HL-60/S4 (cell line): ENCODE data around the gene GUK1.
"Not testable (repeated sequence)": the region's sequence is repeated elsewhere in the genome, so short reads cannot be mapped to it uniquely, and the experiment has no call there.

Source experiments
- in situ Hi-C: fragments of 300-500 bp; cut with MboI; formaldehyde crosslinking; loops from 2 replicates; pipeline ENCODE4 v1.14.3; 2022; ENCODE audit warnings: low sequenced_read_pairs

The GUK1 gene

GRCh38 chr1:228161362-228161761, 21.3 kb downstream of the GUK1 start:
- in situ Hi-C loops = no loop called here

- in situ Hi-C loops = no loop called here
These were observed 21.8 kb downstream of the GUK1 start for GRCh38 chr1:228161866-228162265.

GRCh38 chr1:228162286-228163006, 22.4 kb downstream of the GUK1 start:
- in situ Hi-C loops = no loop called here

DNA sequence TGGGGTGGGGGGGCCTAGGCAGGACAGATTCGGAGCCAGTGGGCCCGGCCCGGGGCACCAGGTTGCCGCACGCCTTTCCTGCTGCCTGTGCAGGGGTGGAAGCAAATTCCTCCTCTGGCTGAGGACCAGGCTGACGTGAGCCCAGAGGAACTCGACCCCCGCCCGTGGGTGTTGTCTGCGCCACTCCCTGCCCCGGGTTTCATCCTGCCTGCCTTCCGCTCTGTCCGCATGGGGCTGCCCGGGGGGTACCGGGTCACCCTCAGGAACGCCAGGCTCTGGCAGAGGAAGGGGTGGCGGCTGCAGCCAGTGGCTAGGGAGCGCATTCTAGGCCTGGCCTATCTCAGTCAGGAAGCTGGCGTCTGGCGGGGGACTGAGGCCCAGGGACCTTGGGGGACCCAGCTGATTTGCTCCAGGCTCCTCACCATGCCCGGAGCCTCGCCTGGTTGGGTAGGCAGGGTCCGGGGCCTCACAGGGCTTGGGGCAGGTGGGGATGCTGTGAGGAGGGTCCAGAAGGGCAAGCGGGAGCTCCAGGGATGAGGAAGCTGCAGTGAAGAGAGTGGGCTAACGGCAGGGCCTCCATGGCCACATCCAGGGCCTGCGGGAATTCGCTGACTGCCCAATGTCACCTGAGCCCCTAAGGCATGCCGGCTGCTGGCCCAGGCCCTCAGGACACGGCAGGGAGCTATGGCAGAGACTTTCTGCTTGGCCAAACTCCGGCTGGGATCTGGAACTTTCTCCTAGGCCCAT, 23.1 kb downstream of the GUK1 start:
- in situ Hi-C loops = no loop called here

DNA sequence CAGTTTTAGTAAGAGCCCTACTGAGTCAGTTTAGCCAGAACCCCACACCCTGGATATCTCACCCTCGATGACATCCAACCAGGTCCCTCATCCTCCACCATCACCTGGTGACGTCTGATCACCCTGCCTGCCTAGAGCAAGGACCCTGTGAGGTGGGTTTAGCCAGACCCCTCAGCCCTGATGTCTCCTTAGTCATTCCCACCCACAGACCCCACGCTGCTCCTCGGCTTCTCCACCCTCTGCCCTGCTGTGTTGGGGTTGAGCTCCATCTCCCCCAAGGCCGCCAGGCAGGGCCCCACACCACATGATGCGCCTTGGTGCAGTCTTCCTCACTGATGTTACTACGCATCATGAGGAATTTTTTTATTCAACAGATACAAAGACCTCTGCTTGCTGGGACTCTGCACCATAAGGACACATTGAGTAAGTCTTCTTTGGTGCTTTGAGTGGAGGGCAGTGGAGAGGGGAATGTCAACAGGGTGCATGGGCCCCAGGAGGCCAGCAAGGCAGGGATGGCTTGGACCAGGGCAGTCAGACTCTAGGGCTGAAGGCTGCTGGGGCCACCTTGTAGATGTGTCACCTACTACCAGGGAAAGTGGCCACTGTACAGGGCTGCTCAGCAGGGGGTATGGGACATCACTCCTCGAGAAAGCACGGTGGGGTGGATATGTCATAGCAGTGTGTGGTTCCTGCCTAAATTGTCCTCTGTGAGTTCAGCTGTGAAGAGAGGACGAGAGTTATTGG, 23.9 kb downstream of the GUK1 start:
- in situ Hi-C loops = no loop called here

DNA sequence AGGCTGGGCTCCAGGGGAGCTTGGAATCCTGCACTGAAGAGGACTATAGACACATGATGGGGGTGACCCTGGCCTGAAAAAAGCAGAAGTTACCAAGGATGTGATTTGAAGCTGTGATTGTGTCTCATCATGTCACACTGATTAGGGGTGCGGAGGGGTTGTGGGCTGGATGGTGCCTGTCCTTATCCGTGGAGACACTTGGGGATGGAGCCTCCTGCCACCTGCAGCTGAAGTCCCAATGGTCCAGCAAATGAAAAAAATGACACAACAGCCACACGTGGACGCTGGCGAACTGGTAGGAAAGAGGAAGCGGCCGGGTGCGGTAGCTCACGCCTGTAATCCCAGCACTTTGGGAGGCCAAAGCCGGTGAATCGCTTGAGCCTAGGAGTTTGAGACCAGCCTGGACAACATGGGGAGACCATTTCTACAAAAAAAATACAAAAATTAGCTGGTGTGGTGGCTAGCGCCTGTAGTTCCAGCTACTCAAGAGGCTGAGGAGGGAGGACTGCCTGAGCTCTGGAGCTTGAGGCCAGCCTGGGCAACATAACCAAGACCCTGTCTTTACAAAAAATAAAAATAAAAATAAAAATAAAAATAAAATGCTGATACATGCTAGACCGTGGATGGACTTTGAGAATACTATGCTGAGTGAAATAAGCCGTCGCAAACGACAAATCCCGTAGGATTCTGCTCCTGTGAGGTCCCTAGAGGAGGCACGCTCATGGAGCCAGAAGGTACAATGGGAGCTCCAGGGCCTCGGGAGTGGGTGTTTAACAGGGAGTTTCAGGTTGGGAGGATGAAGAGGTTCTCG, 24.7 kb downstream of the GUK1 start:
- in situ Hi-C loops = no loop called here

DNA sequence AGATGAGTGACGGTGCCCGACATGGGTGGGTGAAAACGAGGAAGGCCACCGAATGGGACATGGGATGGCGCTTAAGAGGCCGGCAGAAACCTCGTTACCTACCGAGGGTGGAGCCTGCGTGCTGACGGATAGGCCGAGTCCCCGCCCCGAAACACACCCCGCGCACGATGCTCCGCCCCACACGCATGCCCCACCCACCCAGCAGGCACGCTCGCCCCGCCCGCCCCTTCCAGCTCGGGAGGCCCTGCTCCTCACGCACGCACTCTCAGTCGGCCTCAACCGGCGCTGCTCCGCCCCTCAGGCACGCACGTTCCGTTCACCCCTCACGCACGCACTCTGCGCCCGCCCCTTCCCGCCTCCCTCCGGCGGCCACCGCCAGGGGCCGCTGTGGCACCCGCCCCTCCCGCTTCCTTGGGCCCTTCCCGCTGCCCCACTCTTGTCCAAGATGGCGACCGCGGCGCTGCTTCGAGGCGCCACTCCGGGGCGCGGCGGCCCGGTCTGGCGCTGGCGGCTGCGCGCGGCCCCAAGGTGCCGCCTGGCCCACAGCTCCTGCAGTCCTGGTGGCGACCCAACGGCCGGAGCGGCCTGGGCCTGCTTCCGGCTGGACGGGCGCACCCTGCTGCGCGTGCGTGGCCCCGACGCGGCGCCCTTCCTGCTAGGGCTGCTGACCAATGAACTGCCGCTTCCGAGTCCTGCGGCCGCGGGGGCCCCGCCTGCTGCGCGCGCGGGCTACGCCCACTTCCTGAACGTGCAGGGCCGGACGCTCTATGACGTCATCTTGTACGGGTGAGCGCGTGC, 25.5 kb downstream of the GUK1 start, which contains the start of gene IBA57:
Gene IBA57, plus strand, starts transcription at position 433 of the 798 bp plus-strand sequence. Its CDS starts 13 bp downstream, at position 446.
- in situ Hi-C loops = no loop called here

GRCh38 chr1:228166170-228166936, 26.3 kb downstream of the GUK1 start:
- in situ Hi-C loops = no loop called here

DNA sequence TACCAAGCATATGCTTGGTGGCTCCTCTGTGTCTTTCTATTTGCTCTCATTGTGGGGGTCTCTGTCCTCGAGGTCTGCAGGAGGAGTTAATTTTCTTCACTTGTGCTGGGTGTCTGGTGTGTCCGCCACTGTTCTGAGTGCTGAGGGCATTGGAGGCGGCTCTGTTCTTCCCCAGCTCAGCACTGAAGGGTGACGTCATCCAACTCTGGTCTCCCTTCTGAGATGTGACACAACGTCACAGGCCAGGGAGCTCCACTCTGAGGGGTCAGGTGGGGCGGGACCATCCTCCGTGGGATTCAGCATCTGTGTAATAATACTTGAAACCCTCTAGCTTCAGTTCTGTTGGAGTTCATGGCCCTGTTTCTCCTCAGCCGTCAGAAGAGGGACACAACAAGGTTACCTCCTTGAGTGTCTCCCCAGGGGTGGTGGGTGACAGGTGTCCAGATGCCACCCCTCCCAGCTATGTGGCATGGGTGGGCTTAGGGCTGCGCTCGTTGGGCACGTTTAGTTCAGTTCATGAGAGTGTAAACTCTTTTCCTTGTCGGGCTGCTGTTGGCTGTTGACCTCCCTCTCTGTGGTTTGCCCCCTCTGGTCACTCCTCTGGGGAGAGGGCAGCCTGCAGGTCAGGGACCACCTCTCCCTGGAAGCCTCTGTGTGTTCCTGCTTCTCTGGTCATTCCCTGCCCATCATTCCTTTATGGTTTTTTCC, 28.6 kb downstream of the GUK1 start:
- in situ Hi-C loops = no loop called here

DNA sequence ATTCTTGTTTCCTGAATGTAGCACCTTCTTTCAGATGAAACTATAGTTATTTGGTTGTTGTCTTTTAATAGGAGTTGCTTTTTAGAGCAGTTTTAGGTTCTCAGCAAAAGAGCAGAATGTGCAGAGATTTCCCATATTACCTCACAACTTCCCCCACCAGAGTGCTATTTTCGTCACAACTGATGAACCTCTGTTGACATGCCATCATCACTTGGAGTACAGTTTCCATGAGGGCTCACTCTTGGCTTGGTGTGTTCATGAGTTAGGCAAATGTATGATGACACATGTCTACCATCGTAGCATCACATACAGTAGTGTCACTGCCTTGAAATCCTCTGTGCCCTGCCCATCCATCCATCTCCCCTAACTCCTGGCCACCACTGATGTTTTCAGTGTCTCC, 29.3 kb downstream of the GUK1 start:
- in situ Hi-C loops = no loop called here

- in situ Hi-C loops = no loop called here
These were observed 30.6 kb downstream of the GUK1 start for GRCh38 chr1:228170666-228171065.

DNA sequence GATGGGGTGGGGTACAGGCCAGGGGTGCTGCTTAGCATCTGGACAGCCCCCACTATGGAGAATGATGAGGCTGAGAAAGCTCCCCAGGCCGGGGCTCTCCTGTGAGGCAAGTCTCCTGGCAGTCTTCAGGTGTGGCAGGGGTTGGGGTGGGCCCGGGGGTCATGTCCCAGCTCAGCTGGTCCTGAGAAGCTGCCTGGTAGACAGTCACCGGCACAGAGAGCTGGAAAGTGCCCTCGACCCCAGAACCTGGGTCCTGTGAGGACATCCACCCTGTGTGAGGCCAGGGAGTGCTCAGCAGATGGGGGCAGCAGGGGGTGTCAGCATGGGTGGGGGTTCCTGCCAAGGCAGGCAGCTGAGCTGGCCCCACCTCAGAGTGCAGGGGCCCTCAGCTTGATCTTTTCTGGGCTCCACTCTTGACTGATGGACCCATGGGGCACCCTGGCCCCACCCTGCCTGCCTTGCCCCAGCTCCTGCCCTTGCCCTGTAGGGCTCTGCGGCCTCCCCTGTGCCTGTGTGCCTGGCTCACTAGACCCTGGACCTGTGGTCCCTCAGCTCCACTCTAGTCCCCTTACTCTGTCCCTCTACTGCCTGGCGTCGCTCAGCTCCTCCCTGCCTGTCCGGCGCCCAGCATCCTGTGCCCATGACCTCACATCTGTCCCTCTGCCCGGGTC, 31.3 kb downstream of the GUK1 start:
- in situ Hi-C loops = no loop called here

DNA sequence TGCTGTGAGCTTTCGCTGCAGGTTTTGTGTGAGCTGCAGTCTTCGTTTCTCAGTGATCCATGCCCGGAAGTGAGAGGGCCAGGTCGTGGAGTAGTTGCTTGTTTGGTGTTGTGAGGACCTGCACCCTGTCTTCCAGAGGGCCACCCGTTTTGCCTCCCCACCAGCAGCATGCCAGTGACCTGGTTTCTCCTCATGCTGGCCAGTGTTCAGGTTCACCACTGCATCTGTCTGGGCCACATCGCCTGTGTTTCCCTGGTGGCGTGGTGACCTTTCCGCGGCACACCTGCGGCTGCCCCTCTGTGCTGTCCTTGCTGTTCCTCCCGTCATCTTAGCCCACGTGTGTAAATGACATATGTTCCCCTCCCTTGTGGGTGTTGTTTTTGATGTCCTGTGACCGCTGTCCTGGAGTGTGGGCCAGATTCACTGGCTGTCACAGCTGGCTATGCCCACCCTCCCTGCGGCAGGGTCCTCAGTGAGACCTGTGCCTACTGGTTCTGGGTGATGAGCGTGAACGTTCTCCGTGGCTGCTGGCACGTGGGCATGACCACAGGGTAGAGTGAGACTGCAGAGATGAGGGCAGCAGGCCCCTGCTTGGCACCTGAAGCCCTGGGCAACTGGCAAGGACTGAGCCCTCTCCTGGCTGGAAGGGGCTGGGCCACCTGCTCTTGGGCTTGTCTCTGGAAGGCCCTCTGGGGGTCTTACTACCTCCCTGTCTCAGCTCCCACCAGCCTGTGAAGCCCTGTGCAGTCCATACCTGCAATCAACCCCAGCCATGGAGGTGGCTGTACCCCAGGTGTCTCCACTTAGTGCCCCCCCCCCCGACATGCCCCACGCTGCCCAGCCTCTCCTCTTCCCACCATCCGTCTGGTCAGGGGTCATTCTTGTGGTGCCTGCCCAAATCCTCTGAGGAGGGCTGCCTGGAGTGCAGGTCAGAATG, 32.8 kb downstream of the GUK1 start:
- in situ Hi-C loops = no loop called here

DNA sequence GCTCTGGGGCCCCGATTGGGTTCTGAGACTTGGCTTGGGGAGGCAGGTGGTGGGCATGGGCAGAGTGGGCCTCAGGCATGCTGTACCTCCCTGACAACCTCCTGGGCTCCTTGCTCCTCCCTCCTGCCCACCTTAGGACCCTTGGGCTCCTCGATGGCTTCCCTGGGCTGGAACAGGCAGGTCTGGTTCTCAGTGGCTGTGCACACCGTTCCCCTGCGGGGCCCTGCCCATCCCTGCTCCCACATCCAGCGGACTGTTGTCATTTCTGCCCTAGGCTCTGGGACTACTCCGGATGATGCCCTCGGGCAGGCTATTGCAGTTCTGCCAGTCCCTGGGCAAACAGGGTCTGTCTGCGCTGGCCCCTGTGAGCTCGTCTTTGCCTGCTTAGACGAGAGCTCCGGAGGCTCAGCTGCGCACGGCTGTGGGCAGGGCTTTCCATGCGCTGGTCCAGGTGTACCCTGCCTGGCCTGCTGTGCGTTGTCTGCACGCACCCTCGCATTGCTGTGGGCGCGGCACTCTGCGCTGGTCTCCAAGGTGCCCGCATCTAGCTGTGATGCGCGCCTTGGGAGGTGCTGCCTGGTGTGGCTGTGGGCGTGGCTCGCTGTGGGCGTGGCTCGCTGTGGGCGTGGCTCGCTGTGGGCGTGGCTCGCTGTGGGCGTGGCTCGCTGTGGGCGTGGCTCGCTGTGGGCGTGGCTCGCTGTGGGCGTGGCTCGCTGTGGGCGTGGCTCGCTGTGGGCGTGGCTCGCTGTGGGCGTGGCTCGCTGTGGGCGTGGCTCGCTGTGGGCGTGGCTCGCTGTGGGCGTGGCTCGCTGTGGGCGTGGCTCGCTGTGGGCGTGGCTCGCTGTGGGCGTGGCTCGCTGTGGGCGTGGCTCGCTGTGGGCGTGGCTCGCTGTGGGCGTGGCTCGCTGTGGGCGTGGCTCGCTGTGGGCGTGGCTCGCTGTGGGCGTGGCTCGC, 33.7 kb downstream of the GUK1 start:
- in situ Hi-C loops = not testable (repeated sequence)

DNA sequence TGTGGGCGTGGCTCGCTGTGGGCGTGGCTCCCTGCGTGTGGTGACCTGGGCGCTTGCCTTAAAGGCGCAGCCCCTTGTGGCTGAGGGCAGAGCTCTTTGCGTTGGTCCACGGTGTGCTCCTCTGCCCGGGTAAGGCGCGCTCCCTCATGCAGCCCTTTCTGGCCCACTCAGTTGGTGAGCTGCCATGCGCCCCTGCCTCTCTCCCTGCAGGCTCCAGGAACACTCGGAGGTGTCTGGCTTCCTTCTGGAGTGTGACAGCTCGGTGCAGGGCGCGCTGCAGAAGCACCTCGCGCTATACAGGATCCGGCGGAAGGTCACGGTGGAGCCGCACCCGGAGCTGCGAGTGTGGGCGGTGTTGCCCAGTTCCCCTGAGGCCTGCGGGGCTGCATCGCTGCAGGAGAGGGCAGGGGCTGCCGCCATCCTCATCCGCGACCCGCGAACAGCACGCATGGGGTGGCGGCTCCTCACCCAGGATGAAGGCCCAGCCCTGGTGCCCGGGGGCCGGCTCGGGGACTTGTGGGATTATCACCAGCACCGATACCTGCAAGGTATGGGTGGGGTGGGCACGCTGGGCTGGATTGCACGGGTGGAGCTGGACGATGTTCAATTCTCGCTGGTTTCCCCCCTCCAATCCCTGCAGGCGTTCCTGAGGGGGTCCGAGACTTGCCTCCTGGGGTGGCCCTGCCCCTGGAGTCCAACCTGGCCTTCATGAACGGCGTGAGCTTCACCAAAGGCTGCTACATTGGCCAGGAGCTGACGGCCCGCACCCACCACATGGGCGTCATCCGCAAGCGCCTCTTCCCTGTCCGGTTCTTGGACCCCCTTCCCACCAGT, 34.6 kb downstream of the GUK1 start:
- in situ Hi-C loops = no loop called here
